ENCODE results near the gene CDC20.

DNA sequence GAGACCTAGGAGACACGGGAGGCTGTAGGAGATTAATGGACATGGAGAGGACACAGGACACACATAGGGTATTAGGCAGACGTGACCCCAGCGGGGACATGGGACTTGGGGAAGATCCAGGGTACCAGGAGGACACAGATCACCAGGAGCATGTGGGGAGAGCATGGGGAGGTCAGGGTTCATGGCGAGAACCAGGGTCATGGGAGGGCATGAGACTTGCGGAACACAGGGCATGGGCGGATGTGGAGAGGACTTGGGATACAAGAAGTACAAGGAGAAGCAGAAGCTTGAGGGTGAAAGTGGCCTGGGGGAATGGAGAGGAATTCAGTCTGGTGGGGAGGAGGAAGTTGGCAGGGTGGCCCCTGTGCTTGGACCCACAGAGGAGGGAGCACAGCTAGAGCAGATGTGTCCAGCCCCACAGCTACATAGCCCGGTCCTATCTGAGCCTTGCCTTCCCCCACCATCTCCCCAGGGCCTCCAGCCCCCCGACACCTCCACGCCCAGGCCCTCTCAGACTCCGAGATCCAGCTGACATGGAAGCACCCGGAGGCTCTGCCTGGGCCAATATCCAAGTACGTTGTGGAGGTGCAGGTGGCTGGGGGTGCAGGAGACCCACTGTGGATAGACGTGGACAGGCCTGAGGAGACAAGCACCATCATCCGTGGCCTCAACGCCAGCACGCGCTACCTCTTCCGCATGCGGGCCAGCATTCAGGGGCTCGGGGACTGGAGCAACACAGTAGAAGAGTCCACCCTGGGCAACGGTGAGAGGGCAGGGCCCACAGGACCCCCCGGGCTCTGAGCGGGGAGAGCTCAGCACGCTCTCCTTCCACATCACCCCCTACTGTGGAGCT lies 45.9 kb upstream of the CDC20 start:
- TF ChIP-seq, protein P1, sequence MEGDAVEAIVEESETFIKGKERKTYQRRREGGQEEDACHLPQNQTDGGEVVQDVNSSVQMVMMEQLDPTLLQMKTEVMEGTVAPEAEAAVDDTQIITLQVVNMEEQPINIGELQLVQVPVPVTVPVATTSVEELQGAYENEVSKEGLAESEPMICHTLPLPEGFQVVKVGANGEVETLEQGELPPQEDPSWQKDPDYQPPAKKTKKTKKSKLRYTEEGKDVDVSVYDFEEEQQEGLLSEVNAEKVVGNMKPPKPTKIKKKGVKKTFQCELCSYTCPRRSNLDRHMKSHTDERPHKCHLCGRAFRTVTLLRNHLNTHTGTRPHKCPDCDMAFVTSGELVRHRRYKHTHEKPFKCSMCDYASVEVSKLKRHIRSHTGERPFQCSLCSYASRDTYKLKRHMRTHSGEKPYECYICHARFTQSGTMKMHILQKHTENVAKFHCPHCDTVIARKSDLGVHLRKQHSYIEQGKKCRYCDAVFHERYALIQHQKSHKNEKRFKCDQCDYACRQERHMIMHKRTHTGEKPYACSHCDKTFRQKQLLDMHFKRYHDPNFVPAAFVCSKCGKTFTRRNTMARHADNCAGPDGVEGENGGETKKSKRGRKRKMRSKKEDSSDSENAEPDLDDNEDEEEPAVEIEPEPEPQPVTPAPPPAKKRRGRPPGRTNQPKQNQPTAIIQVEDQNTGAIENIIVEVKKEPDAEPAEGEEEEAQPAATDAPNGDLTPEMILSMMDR (IDR thresholded peaks at IDR 0.05; ENCODE audit: low read depth, low read length), result no peak
- no peak for TF ChIP-seq EZH2phosphoT487 (IDR thresholded peaks at IDR 0.05; ENCODE audit: low read depth)

Data from OCI-LY3 (cell line).